GM23248 (cell line): ENCODE measurements around the gene ACTL10.

Experiments used
- EZH2 ChIP-seq: fragments of 200-600 bp; sonication (generic); IDR thresholded peaks from 2 replicates; pipeline ENCODE4 v1.6.1; 2018; ENCODE audit warnings: antibody characterized with exemption, mild to moderate bottlenecking; ENCODE audit not compliant: insufficient read depth, poor library complexity, severe bottlenecking
- EZH2phosphoT487 ChIP-seq: fragments of 200-600 bp; sonication (generic); IDR thresholded peaks from 2 replicates; pipeline ENCODE4 v1.6.1; 2018; ENCODE audit warnings: antibody characterized with exemption, moderate library complexity, mild to moderate bottlenecking, low read depth; ENCODE audit not compliant: insufficient read depth

DNA sequence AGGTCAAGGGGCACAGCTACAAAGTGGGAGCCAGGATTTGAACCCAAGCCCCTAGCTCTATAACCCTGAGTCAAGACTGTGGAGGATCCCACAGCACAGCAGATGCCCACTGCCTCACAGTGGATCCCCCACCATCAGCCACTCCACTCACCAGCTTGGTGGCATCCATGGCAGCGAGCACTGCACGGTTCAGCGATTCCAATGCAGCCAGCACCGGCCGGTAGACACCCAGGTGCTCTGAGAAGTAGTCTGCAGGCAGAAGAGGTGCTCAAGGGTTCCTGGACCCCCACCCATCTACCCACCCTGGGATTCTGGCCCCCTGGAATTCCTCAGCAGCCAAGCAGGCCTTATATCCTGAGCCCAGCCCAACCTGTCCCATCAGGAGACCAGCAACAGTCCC lies 2.5 kb downstream of the ACTL10 start:
- TF ChIP-seq EZH2 (no peak), EZH2phosphoT487 (no peak)
